ENCODE measurements around the gene PTCD1. TPM values are rescaled to one million over a fixed set of nuclear protein-coding genes. Genes with fewer than 3 reads are reported as not detected.

PTCD1 gene
- total RNA-seq, 4 donors from 2014 or later: 3.5 to 9.5 (median 5.4) TPM

DNA sequence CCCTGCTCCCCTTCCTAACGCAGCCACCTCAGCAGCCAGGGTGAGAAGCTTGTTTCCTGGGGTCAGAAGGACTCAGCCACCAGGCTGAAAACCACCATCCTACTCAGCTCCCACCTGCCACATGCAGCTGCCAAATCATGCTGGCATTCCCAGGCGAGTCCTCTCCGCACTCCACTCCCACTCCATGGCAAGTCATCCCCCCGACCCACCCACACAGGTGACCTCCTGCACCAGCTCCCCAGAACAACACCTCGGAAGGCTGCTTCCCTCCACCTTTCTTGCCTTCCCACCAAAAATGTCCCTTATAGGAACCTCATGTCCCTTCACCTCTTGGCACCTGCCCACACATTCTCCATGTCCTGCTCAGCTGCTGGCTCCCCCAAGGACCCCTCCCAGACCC lies 34.8 kb downstream of the PTCD1 start:
- TF ChIP-seq, protein P1, sequence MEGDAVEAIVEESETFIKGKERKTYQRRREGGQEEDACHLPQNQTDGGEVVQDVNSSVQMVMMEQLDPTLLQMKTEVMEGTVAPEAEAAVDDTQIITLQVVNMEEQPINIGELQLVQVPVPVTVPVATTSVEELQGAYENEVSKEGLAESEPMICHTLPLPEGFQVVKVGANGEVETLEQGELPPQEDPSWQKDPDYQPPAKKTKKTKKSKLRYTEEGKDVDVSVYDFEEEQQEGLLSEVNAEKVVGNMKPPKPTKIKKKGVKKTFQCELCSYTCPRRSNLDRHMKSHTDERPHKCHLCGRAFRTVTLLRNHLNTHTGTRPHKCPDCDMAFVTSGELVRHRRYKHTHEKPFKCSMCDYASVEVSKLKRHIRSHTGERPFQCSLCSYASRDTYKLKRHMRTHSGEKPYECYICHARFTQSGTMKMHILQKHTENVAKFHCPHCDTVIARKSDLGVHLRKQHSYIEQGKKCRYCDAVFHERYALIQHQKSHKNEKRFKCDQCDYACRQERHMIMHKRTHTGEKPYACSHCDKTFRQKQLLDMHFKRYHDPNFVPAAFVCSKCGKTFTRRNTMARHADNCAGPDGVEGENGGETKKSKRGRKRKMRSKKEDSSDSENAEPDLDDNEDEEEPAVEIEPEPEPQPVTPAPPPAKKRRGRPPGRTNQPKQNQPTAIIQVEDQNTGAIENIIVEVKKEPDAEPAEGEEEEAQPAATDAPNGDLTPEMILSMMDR (IDR thresholded peaks at IDR 0.05): no peak
- ATAC-seq (ENCODE audit: low FRiP score) (no peak), DNase-seq (ENCODE audit: low spot score) (no peak)

DNA sequence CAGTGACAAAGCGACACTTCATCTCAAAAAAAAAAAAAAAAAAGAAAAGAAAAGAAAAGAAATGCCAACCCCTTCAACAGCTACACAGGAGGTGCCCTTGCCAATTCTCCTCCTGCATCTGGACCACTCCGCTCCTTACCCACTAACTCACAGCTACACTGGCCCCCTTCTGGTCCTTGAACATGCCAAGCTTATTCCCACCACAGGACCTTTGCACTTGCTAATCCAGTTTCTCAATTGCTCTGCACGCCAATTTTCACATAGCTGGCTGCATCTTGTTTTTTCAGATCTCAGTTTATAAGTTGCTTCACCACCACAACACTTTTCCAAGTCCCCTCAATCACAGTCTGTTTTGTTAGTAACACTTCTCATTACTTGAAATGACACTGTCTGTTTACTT lies 35.7 kb downstream of the PTCD1 start:
- DNase-seq (ENCODE audit: low spot score): no peak
- ATAC-seq (ENCODE audit: low FRiP score): no peak
- TF ChIP-seq, protein P1 (IDR thresholded peaks at IDR 0.05): no peak

DNA sequence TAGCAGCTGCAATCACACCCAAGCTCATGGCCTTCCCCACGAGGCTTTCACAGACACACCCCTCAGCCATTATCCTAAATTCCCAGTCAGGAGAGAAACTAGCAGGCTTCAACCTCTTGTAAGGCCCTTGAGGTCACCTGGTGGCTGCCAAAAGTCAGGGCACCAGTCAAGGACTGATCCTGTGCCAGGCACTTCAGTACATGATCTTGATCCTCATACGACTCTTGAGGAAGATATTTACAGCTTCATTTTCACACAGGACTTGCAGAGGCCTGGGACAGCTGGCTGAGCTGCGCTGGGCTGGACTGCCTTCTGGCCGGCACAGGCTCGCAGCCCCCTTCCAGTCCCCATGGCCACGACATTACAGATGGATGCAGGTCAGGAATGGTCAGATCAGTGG lies 39.0 kb downstream of the PTCD1 start:
- DNase-seq (ENCODE audit: low spot score): no peak

DNA sequence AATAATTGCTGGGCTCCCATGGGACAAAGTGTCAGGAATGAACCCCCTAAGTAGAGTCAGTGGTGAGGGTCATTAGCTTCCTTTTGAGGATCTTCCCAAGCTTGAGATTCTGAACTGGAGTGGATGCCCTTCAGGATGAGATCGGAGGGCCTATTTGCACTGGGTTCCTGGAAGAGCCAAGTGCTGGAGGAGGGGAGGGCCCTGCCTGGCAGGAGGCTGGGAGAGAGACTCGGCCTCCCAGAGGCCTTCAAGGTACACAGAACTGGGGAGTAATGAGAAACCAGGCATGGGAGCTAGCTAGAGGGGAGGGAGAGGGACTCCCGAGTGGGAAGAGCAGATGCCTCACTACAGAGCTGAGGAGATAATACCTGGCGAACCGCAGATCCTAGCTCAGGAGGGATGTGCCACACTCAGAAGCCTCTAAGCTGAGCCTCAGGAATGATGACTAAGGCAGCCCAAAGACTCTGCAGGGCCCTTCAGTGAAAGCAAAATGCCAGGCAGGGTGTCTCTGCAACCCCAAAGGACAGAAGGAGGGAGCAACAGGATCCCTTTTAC lies 39.6 kb downstream of the PTCD1 start:
- DNase-seq (ENCODE audit: low spot score): no peak
- TF ChIP-seq, protein P1 (IDR thresholded peaks at IDR 0.05): no peak
- ATAC-seq (ENCODE audit: low FRiP score): no peak

More for the DNA sequence above, 39.0 kb downstream of the PTCD1 start:
- ATAC-seq (ENCODE audit: low FRiP score): no peak
- TF ChIP-seq, protein P1 (IDR thresholded peaks at IDR 0.05): no peak

DNA sequence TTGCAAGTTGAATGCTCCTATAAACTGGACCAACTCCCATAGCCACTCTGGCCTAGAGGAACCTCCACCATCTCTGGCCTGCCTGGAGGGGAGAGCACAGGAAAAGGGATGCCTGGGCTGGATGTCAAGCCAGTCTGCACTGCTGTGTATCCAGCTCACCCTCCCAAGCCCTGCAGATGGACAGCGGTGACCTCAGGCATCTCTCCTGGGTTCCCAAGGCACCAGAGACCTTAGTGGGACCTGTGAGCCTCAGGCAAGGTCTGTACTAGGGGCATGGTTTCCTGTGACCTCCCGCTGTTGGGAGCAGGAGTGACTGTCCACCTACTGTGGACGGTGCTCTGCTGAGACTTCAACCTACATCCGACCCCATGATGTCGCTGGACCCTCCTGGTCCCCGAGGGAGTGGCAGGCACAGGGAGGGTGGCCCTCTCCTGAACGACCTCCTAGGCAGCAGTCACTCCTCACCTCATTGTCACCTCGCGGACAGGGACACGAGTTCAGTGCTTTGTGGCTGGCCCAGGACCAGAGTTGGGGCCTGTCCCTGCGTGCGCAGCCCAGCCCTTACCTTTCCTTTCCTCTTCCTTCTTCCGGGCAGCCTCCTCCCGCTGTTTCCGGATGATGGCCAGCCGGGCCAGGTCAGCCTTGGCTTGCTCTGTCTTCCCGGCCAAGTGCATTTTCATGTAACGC lies 41.2 kb downstream of the PTCD1 start:
- TF ChIP-seq, protein P1 (IDR thresholded peaks at IDR 0.05): no peak
- ATAC-seq (ENCODE audit: low FRiP score): no peak
- no peak for DNase-seq (ENCODE audit: low spot score)

DNA sequence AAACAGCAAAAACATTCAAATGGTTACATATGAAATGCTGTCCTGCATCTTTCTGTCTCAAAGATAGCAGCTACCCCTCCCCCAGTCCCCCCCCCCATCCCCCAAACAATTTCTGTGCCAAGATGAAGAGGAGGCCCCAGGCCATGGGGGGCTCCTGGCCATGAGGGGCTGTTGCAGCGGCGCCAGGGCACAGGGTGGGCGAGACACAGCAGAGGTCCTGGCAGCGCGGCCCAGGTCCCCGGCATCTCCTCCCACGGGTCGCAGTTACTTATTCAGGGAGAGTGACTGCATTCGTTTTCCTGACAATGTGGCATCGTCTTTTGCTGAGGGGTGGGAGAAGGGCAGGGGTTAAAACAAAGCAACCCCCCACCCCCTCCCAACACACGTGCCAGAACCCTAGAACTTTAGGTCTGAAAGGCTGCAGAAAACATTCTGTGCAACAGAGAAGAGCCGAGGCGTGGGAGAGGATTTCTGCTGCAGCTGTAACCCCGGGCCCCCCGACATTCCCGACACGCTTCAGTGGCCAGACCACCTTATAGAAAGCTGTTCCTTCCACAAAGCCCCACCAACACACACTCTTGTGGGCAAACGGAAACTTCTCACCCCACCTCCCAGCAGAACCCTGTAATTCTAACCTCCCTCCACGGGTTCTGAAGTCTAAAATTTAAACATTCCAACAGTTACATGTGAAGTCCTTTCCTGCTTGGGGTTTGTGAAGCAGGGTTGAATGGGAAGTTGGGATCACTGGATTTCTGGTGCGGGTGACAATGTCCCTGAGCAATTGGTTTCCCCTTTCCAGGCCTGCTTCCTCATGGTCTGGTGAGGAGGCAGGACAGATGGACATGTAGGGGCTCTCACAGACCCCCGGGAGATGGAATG lies 41.9 kb downstream of the PTCD1 start:
- no peak for ATAC-seq (ENCODE audit: low FRiP score)
- DNase-seq (ENCODE audit: low spot score): no peak
- TF ChIP-seq, protein P1 (IDR thresholded peaks at IDR 0.05): no peak
